HL-60 (cell line): ENCODE results near the gene ERBIN.

ENCODE experiments used
- DNase-seq, 2 experiments: peaks; one replicate each; pipeline ENCODE4 v3.0.0-alpha.2; 2010 to 2020; ENCODE audit warnings: low read depth in 1 of 2, low spot score in 1 of 2
- H3K27ac ChIP-seq: fragments of 250-450 bp; sonication (Bioruptor Pico); replicated peaks from 2 replicates; pipeline ENCODE4 v1.5.1; 2020; ENCODE audit warnings: mild to moderate bottlenecking, moderate library complexity
- H3K27me3 ChIP-seq: fragments of 250-450 bp; sonication (Bioruptor Pico); 2 replicates; pipeline ENCODE4 v1.5.1; 2021; ENCODE audit warnings: mild to moderate bottlenecking, moderate library complexity; ENCODE audit not compliant: insufficient read depth, poor library complexity, severe bottlenecking
- H3K4me3 ChIP-seq: replicated peaks from 2 replicates; pipeline ENCODE4 v1.5.1; 2011; ENCODE audit warnings: mild to moderate bottlenecking, control low read depth, low read length; ENCODE audit not compliant: insufficient read depth
- CTCF ChIP-seq: IDR thresholded peaks from one replicate; pipeline ENCODE4 v1.5.1; 2011; ENCODE audit warnings: low read length, control low read depth, inconsistent platforms; ENCODE audit not compliant: insufficient read depth
- GABPA ChIP-seq: IDR thresholded peaks from 2 replicates; pipeline ENCODE4 v1.6.1; 2012; ENCODE audit warnings: low read depth
- POLR2AphosphoS5 ChIP-seq: IDR thresholded peaks from 2 replicates; pipeline ENCODE4 v1.6.1; 2012; ENCODE audit warnings: low read depth
- REST ChIP-seq: IDR thresholded peaks from 2 replicates; pipeline ENCODE4 v1.6.1; 2012; ENCODE audit warnings: low read depth; ENCODE audit not compliant: insufficient replicate concordance
- SPI1 ChIP-seq: IDR thresholded peaks from 2 replicates; pipeline ENCODE4 v1.6.1; 2012; ENCODE audit warnings: low read depth, mild to moderate bottlenecking, borderline replicate concordance

ERBIN gene

GRCh38 chr5:65989158-65989557, 62.8 kb downstream of the ERBIN start:
- H3K27me3 ChIP-seq = no peaks in the 10 kb centered on the region
- H3K4me3 ChIP-seq = no peak overlapping the region
- TF ChIP-seq CTCF (no peak), GABPA (no peak)
- no peak for DNase-seq
- no peak overlapping the region for H3K27ac ChIP-seq

- no peak overlapping the region for H3K27ac ChIP-seq
- H3K27me3 ChIP-seq = no peaks in the 10 kb centered on the region
- TF ChIP-seq GABPA = no peak
- TF ChIP-seq SPI1 = no peak
- no peak for TF ChIP-seq CTCF
- H3K4me3 ChIP-seq = no peak overlapping the region
- no peak for DNase-seq
Measured at GRCh38 chr5:65992630-65993029, 66.3 kb downstream of the ERBIN start.

GRCh38 chr5:65994117-65994786, 67.9 kb downstream of the ERBIN start:
- TF ChIP-seq SPI1 (no peak), CTCF (no peak), REST (no peak), POLR2AphosphoS5 (no peak), GABPA (no peak)
- Histone ChIP-seq H3K27ac (no peak overlapping the region), H3K4me3 (no peak overlapping the region)

GRCh38 chr5:65999061-65999723, 72.8 kb downstream of the ERBIN start:
- Histone ChIP-seq H3K27me3 (no peaks in the 10 kb centered on the region), H3K27ac (no peak overlapping the region), H3K4me3 (no peak overlapping the region)
- no peak for DNase-seq
- TF ChIP-seq SPI1 (no peak), POLR2AphosphoS5 (no peak), REST (no peak), CTCF (no peak), GABPA (no peak)

More at GRCh38 chr5:65994117-65994786, 67.9 kb downstream of the ERBIN start:
- DNase-seq = no peak
- H3K27me3 ChIP-seq = no peaks in the 10 kb centered on the region
